ENCODE data around the gene CD58.

GRCh38 chr1:116546354-116546977, 24.4 kb downstream of the CD58 start:
- TF ChIP-seq HDGF (IDR thresholded peaks at IDR 0.05; ENCODE audit: borderline replicate concordance), result no peak
- TF ChIP-seq ARNT (IDR thresholded peaks at IDR 0.05), result no peak
- TF ChIP-seq ZNF384 (IDR thresholded peaks at IDR 0.05), result no peak
- no peak for TF ChIP-seq FOXA1 (IDR thresholded peaks at IDR 0.05)
- no peak for TF ChIP-seq BHLHE40 (IDR thresholded peaks at IDR 0.05; ENCODE audit: borderline replicate concordance)
- no peak for TF ChIP-seq SP1 (IDR thresholded peaks at IDR 0.05)
- TF ChIP-seq CTBP1 (IDR thresholded peaks at IDR 0.05; ENCODE audit: borderline replicate concordance), result no peak
- TF ChIP-seq FOXK2 (IDR thresholded peaks at IDR 0.05), result no peak
- TF ChIP-seq FOXM1 (IDR thresholded peaks at IDR 0.05; ENCODE audit: borderline replicate concordance), result no peak
- no peak for TF ChIP-seq LEF1 (IDR thresholded peaks at IDR 0.05; ENCODE audit: borderline replicate concordance)

All from HEK293T (cell line).